ENCODE data around the gene TSPAN14. TPM values are rescaled to one million over a fixed set of nuclear protein-coding genes. Genes with fewer than 3 reads are reported as not detected.
"Not testable (repeated sequence)": the region's sequence is repeated elsewhere in the genome, so short reads cannot be mapped to it uniquely, and the experiment has no call there.

TSPAN14 gene
- total RNA-seq, 6 experiments from 2014 or later = 72.9 to 96.2 (median 84.5) TPM

DNA sequence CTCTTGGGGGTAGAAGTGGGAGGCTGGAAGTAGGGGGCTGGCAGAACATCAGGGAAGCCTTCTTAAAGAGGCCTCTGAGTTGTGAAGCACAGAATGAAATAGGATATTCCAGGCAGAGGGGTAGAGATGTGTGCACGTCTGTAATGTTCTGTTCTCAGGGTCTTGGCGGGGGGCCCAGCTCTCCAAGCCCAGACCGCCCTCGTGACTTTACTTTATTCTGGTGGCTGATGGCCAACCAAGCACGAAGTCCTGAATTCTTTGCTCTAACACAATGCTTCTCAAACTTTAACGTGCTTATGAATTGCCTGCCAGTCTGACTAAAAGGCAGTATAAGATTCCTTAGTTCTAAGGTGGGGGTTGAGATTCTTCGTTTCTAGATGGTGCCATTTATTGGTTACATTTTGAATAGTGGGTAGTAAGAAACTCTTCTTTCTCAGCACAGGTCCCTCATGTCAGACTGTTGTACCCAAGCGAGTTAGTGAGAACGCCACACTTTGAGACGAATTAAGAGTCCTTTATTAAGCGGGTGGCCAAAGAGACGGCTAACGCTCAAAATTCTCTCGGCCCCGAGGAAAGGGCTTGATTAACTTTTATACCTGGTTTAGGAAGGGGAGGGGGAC is 37.5 kb upstream of the TSPAN14 start:
- TF ChIP-seq, protein P1, sequence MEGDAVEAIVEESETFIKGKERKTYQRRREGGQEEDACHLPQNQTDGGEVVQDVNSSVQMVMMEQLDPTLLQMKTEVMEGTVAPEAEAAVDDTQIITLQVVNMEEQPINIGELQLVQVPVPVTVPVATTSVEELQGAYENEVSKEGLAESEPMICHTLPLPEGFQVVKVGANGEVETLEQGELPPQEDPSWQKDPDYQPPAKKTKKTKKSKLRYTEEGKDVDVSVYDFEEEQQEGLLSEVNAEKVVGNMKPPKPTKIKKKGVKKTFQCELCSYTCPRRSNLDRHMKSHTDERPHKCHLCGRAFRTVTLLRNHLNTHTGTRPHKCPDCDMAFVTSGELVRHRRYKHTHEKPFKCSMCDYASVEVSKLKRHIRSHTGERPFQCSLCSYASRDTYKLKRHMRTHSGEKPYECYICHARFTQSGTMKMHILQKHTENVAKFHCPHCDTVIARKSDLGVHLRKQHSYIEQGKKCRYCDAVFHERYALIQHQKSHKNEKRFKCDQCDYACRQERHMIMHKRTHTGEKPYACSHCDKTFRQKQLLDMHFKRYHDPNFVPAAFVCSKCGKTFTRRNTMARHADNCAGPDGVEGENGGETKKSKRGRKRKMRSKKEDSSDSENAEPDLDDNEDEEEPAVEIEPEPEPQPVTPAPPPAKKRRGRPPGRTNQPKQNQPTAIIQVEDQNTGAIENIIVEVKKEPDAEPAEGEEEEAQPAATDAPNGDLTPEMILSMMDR (IDR thresholded peaks at IDR 0.05) = no peak
- H3K4me1 Mint-ChIP-seq (ENCODE audit: low read depth) = peaks cover 18% of the 10 kb centered on the region; the same call in 1 of the 2 replicates
- H3K27ac Mint-ChIP-seq = no peak overlapping the region
- H3K27me3 Mint-ChIP-seq (ENCODE audit: insufficient read depth) = peaks cover 21% of the 10 kb centered on the region
- no peak for DNase-seq
- H3K9me3 Mint-ChIP-seq = no peaks in the 10 kb centered on the region
- H3K4me3 Mint-ChIP-seq = no peak overlapping the region
- no peaks in the 10 kb centered on the region for H3K36me3 Mint-ChIP-seq (ENCODE audit: low read depth)

DNA sequence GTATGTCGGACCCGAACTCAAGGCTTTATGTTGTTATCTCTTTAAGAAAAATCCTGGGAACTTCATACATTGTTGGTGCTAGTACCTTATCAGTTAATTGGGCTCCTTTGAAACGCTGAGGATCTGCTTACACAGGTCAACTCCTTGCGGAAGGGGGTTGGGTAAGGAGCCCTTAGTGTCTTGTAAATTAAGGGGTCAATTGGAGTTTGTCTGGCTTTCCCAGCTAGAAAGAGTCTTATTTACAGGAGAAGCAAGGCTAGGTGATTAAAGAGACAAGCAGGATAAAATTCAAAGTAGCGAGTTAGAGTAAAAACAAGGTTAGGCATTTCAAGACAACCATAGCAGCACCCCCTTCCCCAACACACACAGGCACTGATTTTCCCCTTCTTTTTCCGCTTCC is 36.9 kb upstream of the TSPAN14 start:
- not testable (repeated sequence) for DNase-seq; H3K9me3 Mint-ChIP-seq; H3K27ac Mint-ChIP-seq; H3K36me3 Mint-ChIP-seq (ENCODE audit: low read depth); H3K4me3 Mint-ChIP-seq
- peaks cover 17% of the 10 kb centered on the region; the same call in 1 of the 2 replicates for H3K4me1 Mint-ChIP-seq (ENCODE audit: low read depth)
- peaks cover 21% of the 10 kb centered on the region for H3K27me3 Mint-ChIP-seq (ENCODE audit: insufficient read depth)

DNA sequence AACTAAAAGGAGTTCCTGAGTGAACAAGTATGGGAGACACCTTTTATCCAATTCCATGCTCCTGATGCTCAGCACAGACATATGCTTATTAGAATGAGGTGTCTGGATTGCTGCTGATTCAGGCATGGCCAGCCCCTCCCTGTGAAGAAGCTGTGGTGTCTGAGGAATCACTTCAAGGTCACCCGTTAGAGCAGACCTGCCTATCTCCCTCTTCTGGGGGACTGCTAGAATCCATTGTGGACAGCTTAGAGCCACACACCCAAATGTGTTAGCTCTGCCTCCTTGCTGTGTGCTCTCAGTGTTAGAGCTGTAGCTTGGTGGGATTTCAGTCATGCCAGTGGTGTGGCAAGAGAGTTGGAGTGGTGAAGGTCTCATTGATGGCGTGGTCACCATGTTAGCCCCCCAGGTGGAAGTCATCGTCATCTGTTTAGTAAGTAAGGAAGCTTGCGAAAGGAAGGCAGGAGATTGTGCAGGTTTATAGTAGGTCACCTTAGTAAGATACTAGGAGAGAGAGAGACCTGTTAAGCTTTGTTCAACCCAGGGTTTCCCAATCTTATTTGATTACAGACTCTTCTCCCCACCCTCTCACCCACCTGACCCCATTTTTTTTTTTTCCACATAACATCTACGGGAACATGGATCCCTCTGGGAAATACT is 32.9 kb upstream of the TSPAN14 start:
- H3K4me3 Mint-ChIP-seq = no peak overlapping the region
- no peaks in the 10 kb centered on the region for H3K36me3 Mint-ChIP-seq (ENCODE audit: low read depth)
- TF ChIP-seq, protein P1 (IDR thresholded peaks at IDR 0.05) = no peak
- H3K27me3 Mint-ChIP-seq (ENCODE audit: insufficient read depth) = peaks cover 31% of the 10 kb centered on the region
- H3K9me3 Mint-ChIP-seq = no peaks in the 10 kb centered on the region
- no peak for DNase-seq
- H3K27ac Mint-ChIP-seq = no peak overlapping the region
- H3K4me1 Mint-ChIP-seq (ENCODE audit: low read depth) = no peaks in the 10 kb centered on the region

DNA sequence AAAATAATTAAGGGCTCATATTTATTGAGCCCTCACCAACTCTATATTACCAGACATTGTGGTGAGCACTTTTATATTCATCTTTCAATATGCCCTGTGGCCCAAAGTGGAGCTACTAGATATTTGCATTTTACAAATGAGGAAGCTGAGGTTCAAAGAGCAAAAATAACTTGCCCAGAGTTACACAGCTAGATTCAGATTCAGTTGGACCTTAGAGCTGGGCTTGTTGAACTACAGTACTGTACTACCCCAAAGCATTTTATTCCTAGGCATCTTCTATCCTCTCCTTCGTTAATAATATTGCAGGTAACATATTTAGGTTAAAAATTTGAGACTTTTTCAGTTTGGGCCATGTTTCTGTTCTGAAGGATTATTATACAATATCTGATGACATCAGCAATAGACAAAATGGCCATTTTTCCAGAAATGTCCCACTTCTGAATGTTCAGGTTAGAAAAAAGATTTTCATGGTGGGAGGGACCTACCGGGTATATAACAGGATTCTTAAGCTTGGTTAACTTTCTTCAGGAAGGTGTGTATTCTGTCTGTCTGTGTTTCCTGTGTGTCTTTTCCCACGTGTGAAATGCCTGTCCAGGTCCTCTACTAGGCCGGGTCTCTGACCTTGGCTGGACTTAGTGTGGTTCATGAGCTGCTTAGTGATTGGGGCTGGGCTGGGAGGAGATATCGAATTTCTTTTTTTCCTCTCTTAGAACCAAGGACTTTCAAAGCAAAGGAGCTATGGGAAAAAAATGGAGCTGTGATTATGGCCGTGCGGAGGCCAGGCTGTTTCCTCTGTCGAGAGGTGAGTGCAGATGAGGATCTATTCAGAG is 32.2 kb upstream of the TSPAN14 start:
- Mint-ChIP-seq H3K36me3 (ENCODE audit: low read depth) (no peaks in the 10 kb centered on the region), H3K4me3 (no peak overlapping the region), H3K27ac (no peak overlapping the region), H3K9me3 (no peaks in the 10 kb centered on the region), H3K4me1 (ENCODE audit: low read depth) (no peaks in the 10 kb centered on the region), H3K27me3 (ENCODE audit: insufficient read depth) (peaks cover 28% of the 10 kb centered on the region)
- no peak for DNase-seq
- TF ChIP-seq, protein P1 (IDR thresholded peaks at IDR 0.05) = no peak

DNA sequence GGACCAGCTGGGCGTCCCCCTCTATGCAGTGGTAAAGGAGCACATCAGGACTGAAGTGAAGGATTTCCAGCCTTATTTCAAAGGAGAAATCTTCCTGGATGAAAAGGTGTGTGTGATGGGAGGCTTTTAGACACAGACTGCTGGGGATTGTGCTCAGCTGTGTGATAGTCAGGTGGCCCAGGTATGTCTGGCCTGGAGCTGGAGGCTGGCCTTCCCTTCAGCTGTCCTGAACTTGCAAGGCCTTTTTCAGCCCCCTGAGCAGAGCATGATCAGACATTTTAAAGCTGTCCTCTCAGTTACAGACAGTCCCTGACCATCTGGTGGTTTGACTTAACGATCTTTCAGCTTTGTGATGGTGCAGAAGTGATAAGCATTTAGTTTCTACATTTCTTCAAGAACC is 28.2 kb upstream of the TSPAN14 start:
- Mint-ChIP-seq H3K27me3 (ENCODE audit: insufficient read depth) (peaks cover 16% of the 10 kb centered on the region), H3K9me3 (no peaks in the 10 kb centered on the region), H3K4me3 (no peak overlapping the region), H3K4me1 (ENCODE audit: low read depth) (peaks cover 6% of the 10 kb centered on the region), H3K36me3 (ENCODE audit: low read depth) (no peaks in the 10 kb centered on the region), H3K27ac (no peak overlapping the region)
- TF ChIP-seq, protein P1 (IDR thresholded peaks at IDR 0.05) = no peak
- no peak for DNase-seq

DNA sequence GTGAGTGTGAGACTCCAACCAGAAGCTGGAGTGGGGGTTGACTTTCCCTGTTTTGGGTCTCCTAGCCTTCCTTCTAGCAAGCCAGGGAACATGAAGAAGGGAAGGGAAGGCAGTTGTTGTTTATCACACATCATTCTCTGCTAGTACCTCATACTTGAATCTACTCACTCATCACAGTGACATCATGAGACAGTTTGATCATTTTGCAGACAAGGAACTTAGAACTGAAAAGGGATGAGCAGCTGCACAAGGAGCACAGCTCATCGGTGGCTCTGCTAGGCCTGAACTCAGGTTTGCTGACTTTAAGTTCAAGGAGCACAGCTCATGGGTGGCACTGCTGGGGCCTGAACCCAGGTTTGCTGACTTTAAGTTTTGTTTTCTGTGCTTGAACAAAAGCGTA is 26.6 kb upstream of the TSPAN14 start:
- Mint-ChIP-seq H3K27ac (no peak overlapping the region), H3K4me3 (no peak overlapping the region), H3K27me3 (ENCODE audit: insufficient read depth) (peaks cover 16% of the 10 kb centered on the region), H3K9me3 (no peaks in the 10 kb centered on the region), H3K4me1 (ENCODE audit: low read depth) (peaks cover 6% of the 10 kb centered on the region), H3K36me3 (ENCODE audit: low read depth) (no peaks in the 10 kb centered on the region)
- no peak for DNase-seq
- TF ChIP-seq, protein P1 (IDR thresholded peaks at IDR 0.05) = no peak

Measured in HFFc6 (cell line).